Body of pancreas (tissue), 4 donors: ENCODE measurements around the gene CFAP206.

Experiments used
- CTCF ChIP-seq, 7 experiments: fragments of 450-650 bp in 4 of 7; fragments of 200-600 bp in 3 of 7; sonication (generic) in 3 of 7; IDR thresholded peaks; one replicate each; pipeline ENCODE4 v1.5.1; 2016 to 2019; ENCODE audit warnings: antibody characterized with exemption in 7 of 7
- POLR2A ChIP-seq, 3 donors: fragments of 450-650 bp; IDR thresholded peaks; one replicate each; pipeline ENCODE4 v1.6.1; 2016; ENCODE audit warnings: antibody characterized with exemption in 3 of 3, mild to moderate bottlenecking in 2 of 3

- TF ChIP-seq POLR2A (IDR thresholded peaks at IDR 0.05) (no peak), CTCF (IDR thresholded peaks at IDR 0.05) (no peak)
Measured at GRCh38 chr6:87444362-87444761, 36.6 kb downstream of the CFAP206 start.
